Nucleus accumbens (tissue), 56 donors: ENCODE data around the gene ZFTA.
"Not testable (repeated sequence)": the region's sequence is repeated elsewhere in the genome, so short reads cannot be mapped to it uniquely, and the experiment has no call there.

ENCODE experiments used
- DNase-seq, 56 donors: peaks; one replicate each; lab custom pipeline; 2025; lab: John Stamatoyannopoulos, UW

ZFTA gene

DNA sequence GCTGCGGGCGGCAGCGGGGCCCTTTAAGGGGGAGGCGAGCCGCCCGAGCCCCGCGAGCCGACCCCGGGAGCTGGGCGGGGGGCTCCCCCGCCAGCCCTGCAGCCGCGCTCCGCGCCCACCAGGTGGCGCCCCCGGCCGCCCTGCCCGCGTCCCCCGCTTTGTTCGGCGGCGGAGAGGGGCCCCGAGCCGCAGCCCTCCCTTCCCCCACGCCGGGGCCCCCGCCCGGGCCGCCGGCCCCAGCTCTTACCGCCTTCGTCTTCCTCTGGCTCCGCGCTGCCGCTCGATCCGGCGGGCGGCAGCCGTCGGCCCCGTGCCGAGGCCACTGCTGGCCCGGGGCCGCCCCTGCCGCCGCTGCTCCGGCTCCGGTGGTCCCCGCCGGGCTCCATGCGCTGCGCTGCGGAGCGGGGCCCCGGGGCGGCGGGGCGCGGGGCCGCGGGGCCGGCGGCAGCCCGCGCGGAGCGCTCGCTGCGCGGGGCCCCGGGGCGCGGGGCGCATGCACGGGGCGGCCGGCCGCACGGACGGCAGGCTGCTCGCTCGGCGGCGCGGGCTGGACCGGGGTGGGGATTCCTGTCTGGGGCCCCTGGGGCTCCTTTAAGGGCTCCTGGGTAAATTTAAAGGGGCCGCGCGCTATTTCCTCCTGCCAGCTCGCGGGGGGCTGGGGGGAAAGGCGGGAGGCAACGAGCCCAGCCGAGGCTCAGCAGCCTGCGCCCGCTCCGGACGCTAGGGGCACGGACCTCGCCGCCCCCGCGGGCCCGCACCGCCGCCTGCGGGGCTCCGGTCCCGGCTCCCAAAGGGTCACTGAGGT, at the start of gene ZFTA:
TSS of gene ZFTA (minus strand) at position 539 of the 805 bp plus-strand sequence. CDS start at position 386, 153 bp downstream.
- DNase-seq = peak in 29 of 56 donors; percentile 16 to 75 (median 44)

DNA sequence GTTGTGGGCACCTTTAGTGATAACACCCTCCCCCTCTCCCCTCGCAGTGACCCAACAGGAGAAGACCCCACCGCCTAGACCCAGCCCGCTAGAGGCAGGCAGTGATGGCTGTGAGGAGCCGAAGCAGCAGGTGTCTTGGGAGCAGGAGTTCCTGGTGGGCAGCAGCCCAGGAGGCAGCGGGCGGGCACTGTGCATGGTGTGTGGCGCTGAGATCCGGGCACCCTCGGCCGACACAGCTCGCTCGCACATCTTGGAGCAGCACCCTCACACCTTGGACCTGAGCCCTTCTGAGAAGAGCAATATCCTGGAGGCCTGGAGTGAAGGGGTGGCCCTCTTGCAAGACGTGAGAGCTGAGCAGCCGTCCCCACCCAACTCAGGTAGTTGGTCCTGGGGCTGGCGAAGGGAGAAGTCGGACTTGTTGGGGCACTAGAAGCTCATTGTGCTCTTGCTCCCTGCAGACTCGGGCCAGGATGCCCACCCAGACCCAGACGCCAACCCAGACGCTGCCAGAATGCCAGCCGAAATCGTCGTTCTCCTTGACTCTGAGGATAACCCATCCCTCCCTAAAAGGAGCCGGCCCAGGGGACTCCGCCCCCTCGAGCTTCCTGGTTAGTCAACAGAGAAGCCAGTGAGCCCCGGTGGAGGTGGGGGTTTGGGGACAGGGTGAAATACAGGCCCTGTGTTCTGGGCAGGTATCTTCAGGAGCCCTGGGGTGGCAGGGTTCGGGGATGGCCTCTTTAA, 49.4 kb upstream of the ZFTA start:
- no peak for DNase-seq

GRCh38 chr11:63816732-63817131, 48.2 kb upstream of the ZFTA start:
- DNase-seq = no peak

DNA sequence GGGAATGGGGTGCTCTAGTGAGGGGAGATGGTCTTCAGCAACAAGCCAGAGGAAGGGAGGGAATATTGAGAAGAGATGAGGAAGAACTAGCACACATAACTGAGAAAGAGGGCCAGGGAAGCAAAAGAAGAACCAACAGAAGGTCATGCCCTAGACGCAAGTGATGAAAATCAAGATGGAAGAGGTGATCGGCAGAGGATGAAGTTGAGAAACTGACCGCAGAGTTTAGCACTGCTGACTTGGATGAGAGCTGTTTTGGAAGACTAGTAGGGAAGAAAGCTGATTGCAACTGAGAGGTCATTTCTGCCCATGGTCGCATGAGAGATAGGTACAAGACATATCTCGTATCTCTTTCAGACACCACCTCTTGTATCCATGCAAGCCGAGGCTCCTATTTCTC, 47.6 kb upstream of the ZFTA start:
- no peak for DNase-seq

GRCh38 chr11:63814383-63814736, 45.8 kb upstream of the ZFTA start:
- DNase-seq = peak in 1 of 56 donors; percentile 40

DNA sequence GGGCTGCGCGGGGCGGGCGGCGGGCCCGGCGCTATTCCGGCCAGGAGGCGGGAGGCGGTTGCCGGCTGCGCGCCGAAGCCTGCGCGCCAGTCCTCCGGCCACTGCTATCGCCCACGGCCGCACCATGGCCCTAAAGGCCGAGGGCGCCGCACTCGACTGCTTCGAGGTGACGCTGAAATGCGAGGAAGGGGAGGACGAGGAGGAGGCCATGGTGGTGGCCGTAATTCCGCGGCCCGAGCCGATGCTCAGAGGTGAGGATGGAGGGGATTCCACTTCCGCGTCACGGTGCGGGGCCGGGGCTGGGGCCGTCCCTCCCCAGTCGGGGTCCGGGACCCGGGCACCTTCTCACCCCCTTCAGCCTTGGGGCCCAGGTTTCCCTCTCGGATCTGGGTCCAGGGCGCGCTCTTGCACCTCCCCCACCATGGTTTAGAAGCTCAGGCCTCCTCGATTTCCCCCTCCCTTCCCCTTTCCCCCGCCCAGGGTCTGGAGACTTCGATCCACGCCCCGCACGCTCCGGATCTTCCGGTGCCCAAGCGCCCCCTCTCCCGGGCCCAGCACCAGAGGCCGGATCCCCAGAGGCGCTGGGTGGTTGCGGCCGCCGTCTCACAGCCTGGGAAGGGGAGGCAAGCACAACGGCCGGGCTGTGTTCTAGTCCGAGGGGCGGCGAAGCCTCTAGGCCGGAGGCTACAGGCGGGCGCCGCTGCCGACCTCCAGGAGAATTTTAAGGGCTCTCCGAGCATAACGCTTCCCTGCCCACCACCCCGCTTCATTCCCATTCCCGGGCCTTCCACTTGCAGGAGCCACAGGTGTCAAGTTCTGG, 45.2 kb upstream of the ZFTA start:
- DNase-seq = peak in 49 of 56 donors; percentile 9 to 68 (median 38)

DNA sequence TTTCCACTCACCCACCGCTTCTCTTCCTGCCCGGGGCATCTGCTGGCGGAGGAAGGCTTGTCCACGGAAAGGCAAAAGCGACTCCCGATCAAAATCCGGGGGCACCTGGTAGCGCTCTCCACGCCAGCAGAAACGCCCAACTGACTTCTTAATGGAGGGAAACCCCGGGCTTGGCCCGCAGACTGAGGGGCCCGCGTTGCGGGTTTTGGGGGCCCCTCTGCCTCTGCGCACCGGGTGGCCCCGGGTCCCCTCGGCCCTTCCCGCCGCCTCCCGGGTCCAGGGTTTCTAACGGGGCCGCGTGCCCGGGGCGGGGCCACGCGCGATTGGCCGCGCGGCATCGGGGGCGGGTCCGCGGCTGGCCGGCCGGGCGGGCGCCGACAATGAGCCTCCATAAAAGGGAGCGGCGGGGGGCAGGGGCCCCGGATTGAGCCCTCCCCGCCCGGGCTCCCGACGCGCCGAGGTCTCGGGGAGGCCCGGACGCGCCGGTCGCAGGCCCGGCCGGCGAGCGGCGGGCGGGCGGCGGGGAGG, 44.5 kb upstream of the ZFTA start, which contains the start of gene SPINDOC:
TSS of gene SPINDOC (plus strand) at position 422 of the 528 bp plus-strand sequence. CDS start 231 bp downstream, outside the sequence.
- peak in 54 of 56 donors; percentile 28 to 90 (median 71) for DNase-seq

DNA sequence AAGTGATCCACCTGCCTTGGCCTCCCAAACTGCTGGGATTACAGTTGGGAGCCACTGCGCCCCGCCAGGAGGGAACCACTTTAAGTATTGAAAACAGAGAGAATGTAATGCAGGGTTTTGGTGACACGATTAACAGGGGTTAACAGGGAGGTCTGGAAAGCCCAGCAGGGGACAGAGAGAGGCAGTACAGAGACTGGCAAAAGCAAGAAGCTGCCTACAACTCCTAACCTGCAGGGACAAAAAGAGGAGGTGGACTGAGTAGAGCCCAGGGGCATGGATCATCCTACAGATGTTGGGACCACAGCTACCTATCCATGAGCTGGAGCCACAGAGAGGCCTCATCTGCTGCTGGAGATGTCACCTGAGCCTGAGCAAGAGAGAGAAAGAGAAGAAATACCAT, 42.9 kb upstream of the ZFTA start:
- no peak for DNase-seq

- DNase-seq = not testable (repeated sequence)
Measured at GRCh38 chr11:63810383-63810782, 41.8 kb upstream of the ZFTA start.

GRCh38 chr11:63805844-63806415, 37.4 kb upstream of the ZFTA start:
- no peak for DNase-seq

- no peak for DNase-seq
Measured at GRCh38 chr11:63804259-63804658, 35.7 kb upstream of the ZFTA start.

- DNase-seq = peak in 1 of 56 donors; percentile 10
Measured at GRCh38 chr11:63802637-63803414, 34.3 kb upstream of the ZFTA start.

DNA sequence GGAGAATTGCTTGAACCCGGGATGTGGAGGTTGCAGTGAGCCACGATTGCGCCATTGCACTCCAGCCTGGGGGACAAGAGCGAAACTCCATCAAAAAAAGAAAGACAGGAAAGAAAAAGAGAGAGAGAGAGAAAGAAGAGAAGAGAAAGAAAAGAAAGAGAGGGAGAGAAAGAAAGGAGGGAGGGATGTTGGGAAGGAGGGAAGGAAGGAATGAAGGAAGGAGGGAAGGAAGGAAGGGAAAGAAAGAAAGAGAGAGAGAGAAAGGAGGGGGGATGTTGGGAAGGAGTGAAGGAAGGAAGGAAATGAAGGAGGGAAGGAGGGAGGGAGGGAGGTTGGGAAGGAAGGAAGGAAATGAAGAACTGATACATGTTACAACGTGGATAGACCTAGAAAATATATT, 32.3 kb upstream of the ZFTA start:
- DNase-seq = no peak

DNA sequence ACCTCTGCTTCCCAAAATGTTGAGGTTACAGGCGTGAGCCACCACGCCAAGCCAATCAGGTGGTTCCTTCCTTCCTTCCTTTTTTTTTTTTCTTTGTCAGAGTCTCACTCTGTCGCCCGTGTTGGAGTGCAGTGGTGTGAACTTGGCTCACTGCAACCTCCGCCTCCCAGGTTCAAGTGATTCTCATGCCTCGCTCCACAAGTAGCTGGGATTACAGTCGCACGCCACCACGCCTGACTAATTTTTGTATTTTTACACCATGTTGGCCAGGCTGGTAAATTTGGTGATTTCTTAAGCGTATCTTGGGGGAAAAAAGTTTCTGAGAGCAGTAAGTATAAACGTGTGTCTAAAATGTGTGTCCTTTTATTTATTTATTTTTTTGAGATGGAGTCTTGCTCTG, 26.5 kb upstream of the ZFTA start:
- DNase-seq = no peak

GRCh38 chr11:63793161-63793560, 24.6 kb upstream of the ZFTA start:
- no peak for DNase-seq

- DNase-seq = no peak
Measured at GRCh38 chr11:63791495-63792167, 23.1 kb upstream of the ZFTA start.

DNA sequence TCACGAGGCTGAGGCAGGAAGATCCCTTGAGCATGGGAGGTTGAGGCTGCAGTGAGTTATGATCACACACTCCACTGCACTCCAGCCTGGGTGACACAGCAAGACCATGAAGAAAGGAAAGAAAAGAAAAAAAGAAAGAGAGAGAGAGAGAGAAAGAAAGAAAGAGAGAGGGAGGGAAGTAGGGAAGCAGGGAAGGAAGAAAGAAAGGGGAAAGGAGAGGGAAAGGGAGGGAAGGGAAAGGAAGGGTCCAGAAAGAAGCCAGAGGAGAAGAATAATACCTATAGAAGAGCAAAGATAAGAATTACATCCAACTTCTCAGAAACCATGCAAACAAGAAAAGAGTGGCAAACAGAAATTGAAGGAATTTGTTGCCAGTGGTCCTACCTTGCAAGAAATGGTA, 17.2 kb upstream of the ZFTA start:
- no peak for DNase-seq

DNA sequence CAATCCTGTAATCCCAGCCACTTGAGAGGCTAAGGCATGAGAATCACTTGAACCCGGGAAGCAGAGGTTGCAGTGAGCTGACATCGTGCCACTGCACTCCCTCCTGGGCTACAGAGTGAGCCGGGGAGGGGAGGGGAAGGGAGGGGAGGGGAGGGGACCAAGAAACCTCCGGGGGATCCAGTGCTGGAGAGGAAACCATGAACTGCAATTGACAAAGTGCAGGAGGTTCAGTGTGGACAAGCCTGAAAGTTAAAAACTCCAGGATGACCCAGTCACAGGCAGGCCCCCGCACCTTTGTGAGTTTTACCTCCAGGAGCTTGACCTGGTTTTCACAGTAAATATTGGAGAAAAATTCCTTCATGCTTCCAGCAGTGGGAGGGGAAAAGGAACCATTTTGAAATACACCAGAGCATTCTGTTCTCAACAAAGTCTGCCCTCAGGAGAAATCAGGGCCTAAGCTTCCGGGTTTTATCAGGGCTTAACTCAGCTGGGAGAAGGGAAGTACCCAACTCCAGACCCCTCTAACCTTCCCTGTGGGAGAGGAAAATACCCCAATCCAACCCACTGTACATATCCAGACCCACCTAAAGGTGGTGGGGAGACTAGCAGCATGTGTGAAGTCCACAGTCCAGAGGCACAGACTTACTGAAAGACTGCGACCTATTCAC, 15.5 kb upstream of the ZFTA start:
- DNase-seq = no peak
